ENCODE measurements around the gene STN1. TPM values are rescaled to one million over a fixed set of nuclear protein-coding genes. Genes with fewer than 3 reads are reported as not detected.
"Not testable (repeated sequence)": the region's sequence is repeated elsewhere in the genome, so short reads cannot be mapped to it uniquely, and the experiment has no call there.

STN1 gene
- total RNA-seq, 1 donor from 2014 or later = 42.3 TPM

GRCh38 chr10:103847909-103848468 lies 70.0 kb downstream of the STN1 start:
- Histone ChIP-seq H3K4me1 (peaks cover 60% of the 10 kb centered on the region), H3K9me3 (no peaks in the 10 kb centered on the region), H3K27me3 (no peaks in the 10 kb centered on the region), H3K36me3 (no peaks in the 10 kb centered on the region), H3K4me3 (no peak overlapping the region), H3K27ac (no peak overlapping the region)
- TF ChIP-seq CTCF (IDR thresholded peaks at IDR 0.05) = no peak
- intact Hi-C loops (cut with DNase I) = no loop called here
- no peak for DNase-seq
- no peak for ATAC-seq

- no peaks in the 10 kb centered on the region for H3K27me3 ChIP-seq
- no peak overlapping the region for H3K4me3 ChIP-seq
- no peak overlapping the region for H3K27ac ChIP-seq
- intact Hi-C loops (cut with DNase I) = no loop called here
- H3K9me3 ChIP-seq = no peaks in the 10 kb centered on the region
- no peak for TF ChIP-seq CTCF (IDR thresholded peaks at IDR 0.05)
- DNase-seq (no peak), ATAC-seq (no peak)
- no peaks in the 10 kb centered on the region for H3K36me3 ChIP-seq
- peaks cover 56% of the 10 kb centered on the region for H3K4me1 ChIP-seq
These were observed 70.6 kb downstream of the STN1 start for GRCh38 chr10:103847346-103847745.

- peaks cover 47% of the 10 kb centered on the region for H3K4me1 ChIP-seq
- TF ChIP-seq CTCF (IDR thresholded peaks at IDR 0.05) = no peak
- peak overlapping the region; percentile 3 for H3K27ac ChIP-seq
- H3K4me3 ChIP-seq = no peak overlapping the region
- H3K36me3 ChIP-seq = no peaks in the 10 kb centered on the region
- no peak for DNase-seq
- H3K27me3 ChIP-seq = no peaks in the 10 kb centered on the region
- intact Hi-C loops (cut with DNase I) = no loop called here
- ATAC-seq = peak; percentile 63
- no peaks in the 10 kb centered on the region for H3K9me3 ChIP-seq
These were observed 72.0 kb downstream of the STN1 start for GRCh38 chr10:103845972-103846371.

GRCh38 chr10:103845346-103845745 lies 72.6 kb downstream of the STN1 start:
- H3K27me3 ChIP-seq; DNase-seq; H3K36me3 ChIP-seq; H3K9me3 ChIP-seq; ATAC-seq; H3K4me3 ChIP-seq; intact Hi-C loops (cut with DNase I): not testable (repeated sequence)
- peaks cover 48% of the 10 kb centered on the region for H3K4me1 ChIP-seq
- H3K27ac ChIP-seq = peak overlapping the region; percentile 3

GRCh38 chr10:103843854-103844570 lies 74.0 kb downstream of the STN1 start:
- Histone ChIP-seq H3K4me3 (no peak overlapping the region), H3K4me1 (peaks cover 43% of the 10 kb centered on the region), H3K27me3 (no peaks in the 10 kb centered on the region), H3K36me3 (no peaks in the 10 kb centered on the region), H3K27ac (peak overlapping the region; percentile 42), H3K9me3 (no peaks in the 10 kb centered on the region)
- no peak for TF ChIP-seq CTCF (IDR thresholded peaks at IDR 0.05)
- ATAC-seq = peak; percentile 34
- DNase-seq = no peak
- intact Hi-C loops (cut with DNase I) = no loop called here

GRCh38 chr10:103843045-103843444 lies 74.9 kb downstream of the STN1 start:
- intact Hi-C loops (cut with DNase I) = no loop called here
- no peak for TF ChIP-seq CTCF (IDR thresholded peaks at IDR 0.05)
- DNase-seq (no peak), ATAC-seq (no peak)
- Histone ChIP-seq H3K4me3 (no peak overlapping the region), H3K27me3 (no peaks in the 10 kb centered on the region), H3K9me3 (no peaks in the 10 kb centered on the region), H3K27ac (no peak overlapping the region), H3K36me3 (no peaks in the 10 kb centered on the region), H3K4me1 (peaks cover 38% of the 10 kb centered on the region)

Data from upper lobe of right lung (tissue), 1 donor.